Activated B cell treated with CpG ODN at 0.5 μM for 24 hours (primary cell): ENCODE results near the gene MOB2. TPM values are rescaled to one million over a fixed set of nuclear protein-coding genes. Genes with fewer than 3 reads are reported as not detected.

ENCODE experiments used
- ATAC-seq: fragments of 200-7000 bp; cut with Tn5 transposase; one replicate; pipeline ENCODE4 v1.10.0; 2021; ENCODE audit warnings: low read depth, mild to moderate bottlenecking, moderate library complexity
- CTCF ChIA-PET: fragments of 350-600 bp; sonication (Branson Sonifier 250); formaldehyde crosslinking; loops from one replicate; lab custom pipeline; 2021; ENCODE audit warnings: antibody characterized with exemption; lab: Charles Lee
- POLR2A ChIA-PET: fragments of 350-600 bp; sonication (Branson Sonifier 250); formaldehyde crosslinking; loops from one replicate; lab custom pipeline; 2021; ENCODE audit warnings: antibody characterized with exemption; lab: Charles Lee
- DNase-seq: peaks from one replicate; pipeline ENCODE4 v3.0.0; 2022
- H3K27ac Mint-ChIP-seq: one replicate; pipeline ENCODE4 v1.8.0; 2020; ENCODE audit warnings: mixed read lengths
- H3K27me3 Mint-ChIP-seq: one replicate; pipeline ENCODE4 v1.8.0; 2021; ENCODE audit warnings: mixed read lengths
- H3K36me3 Mint-ChIP-seq: one replicate; pipeline ENCODE4 v1.8.0; 2021; ENCODE audit warnings: low read depth, mixed read lengths
- H3K4me1 Mint-ChIP-seq: one replicate; pipeline ENCODE4 v1.8.0; 2021; ENCODE audit warnings: mixed read lengths
- H3K4me3 Mint-ChIP-seq: one replicate; pipeline ENCODE4 v1.8.0; 2020; ENCODE audit warnings: mild to moderate bottlenecking, mixed read lengths
- H3K9me3 Mint-ChIP-seq: one replicate; pipeline ENCODE4 v1.8.0; 2020; ENCODE audit warnings: mixed read lengths
- intact Hi-C: fragments of 100-400 bp; cut with micrococcal nuclease; formaldehyde crosslinking; loops from one replicate; pipeline ENCODE4 v1.15.1; 2024
- total RNA-seq: library from RNA; stranded (reverse); gene quantifications from 2 replicates; pipeline ENCODE4 v1.2.3, GENCODE V29; 2022
- TF ChIP-seq, protein P1 (sequence below): fragments of 200-600 bp; IDR thresholded peaks from one replicate; pipeline ENCODE4 v1.8.0; 2022; ENCODE audit warnings: antibody characterized with exemption, mild to moderate bottlenecking

The MOB2 gene
- total RNA-seq, 1 donor from 2014 or later = 29.5 TPM

DNA sequence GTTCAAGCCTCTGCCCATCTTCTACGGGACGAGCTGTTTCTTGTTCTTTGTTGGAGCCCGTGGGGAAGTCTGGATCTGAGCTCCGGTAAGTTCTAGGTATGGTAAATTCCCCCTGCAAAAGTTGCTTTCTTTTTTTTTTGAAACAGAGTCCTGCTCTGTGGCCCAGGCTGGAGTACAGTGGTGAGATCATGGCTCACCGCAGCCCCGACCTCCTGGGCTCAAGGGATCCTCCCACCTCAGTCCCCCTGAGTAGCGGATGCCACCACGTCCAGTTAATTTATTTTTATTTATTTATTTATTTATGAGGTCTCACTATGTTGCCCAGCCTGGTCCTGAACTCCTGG lies 35.5 kb upstream of the MOB2 start:
- Mint-ChIP-seq H3K27ac (peak overlapping the region; percentile 74), H3K4me3 (peak overlapping the region; percentile 76), H3K27me3 (no peaks in the 10 kb centered on the region), H3K36me3 (peaks cover 2% of the 10 kb centered on the region), H3K9me3 (no peaks in the 10 kb centered on the region), H3K4me1 (peaks cover 65% of the 10 kb centered on the region)
- POLR2A ChIA-PET = interaction anchor here (2.1 kb wide), 1 partner anchor 52 kb away, joined by 13 read pairs; no protein-coding TSS in a partner anchor
- TF ChIP-seq, protein P1, sequence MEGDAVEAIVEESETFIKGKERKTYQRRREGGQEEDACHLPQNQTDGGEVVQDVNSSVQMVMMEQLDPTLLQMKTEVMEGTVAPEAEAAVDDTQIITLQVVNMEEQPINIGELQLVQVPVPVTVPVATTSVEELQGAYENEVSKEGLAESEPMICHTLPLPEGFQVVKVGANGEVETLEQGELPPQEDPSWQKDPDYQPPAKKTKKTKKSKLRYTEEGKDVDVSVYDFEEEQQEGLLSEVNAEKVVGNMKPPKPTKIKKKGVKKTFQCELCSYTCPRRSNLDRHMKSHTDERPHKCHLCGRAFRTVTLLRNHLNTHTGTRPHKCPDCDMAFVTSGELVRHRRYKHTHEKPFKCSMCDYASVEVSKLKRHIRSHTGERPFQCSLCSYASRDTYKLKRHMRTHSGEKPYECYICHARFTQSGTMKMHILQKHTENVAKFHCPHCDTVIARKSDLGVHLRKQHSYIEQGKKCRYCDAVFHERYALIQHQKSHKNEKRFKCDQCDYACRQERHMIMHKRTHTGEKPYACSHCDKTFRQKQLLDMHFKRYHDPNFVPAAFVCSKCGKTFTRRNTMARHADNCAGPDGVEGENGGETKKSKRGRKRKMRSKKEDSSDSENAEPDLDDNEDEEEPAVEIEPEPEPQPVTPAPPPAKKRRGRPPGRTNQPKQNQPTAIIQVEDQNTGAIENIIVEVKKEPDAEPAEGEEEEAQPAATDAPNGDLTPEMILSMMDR = no peak
- no peak for DNase-seq
- intact Hi-C loops = loop anchor here (2.0 to 5.0 kb wide), 4 partner anchors 15 to 725 kb away; partner anchors contain the start of gene SLC25A22
- ATAC-seq = peak; percentile 41
- CTCF ChIA-PET = interaction anchor here (2.7 kb wide), 1 partner anchor 52 kb away, joined by 13 read pairs; no protein-coding TSS in a partner anchor

DNA sequence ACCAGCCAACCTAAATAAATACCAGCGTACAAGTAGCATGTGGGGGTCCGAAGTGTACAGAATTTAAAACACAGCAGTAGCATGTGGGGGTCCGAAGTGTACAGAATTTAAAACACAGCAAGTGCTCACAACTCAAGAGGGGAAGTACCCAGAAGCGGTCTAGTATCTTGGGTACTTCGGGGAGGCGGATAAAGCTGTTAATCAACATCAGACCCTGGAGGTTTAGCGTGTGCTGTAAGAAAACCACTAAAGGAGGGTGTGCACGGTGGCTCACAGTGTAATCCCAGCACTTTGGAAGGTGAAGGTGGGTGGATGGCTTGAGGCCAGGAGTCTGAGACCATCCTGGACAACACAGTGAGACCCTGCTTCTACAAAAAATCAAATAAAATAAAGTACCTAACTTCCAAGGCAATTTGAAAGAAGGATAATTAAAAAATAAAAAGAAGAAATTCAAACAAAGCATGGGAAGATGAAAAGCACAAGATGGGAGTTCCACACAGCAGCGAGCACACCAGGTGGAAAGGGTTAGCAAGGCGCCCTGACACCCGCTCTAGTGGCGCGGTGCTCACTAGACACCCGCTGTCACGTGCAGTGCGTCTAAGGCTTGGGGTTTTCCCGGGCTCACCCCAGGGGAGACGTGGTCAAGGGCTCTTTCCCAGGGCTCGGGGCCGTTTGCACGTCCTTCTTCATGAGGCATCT lies 35.0 kb upstream of the MOB2 start:
- no peaks in the 10 kb centered on the region for H3K9me3 Mint-ChIP-seq
- ATAC-seq (peak; percentile 94), DNase-seq (peak; percentile 79)
- CTCF ChIA-PET = interaction anchor here (2.7 kb wide), 1 partner anchor 53 kb away, joined by 13 read pairs; no protein-coding TSS in a partner anchor
- H3K27ac Mint-ChIP-seq = peak overlapping the region; percentile 74
- H3K27me3 Mint-ChIP-seq = no peaks in the 10 kb centered on the region
- peak overlapping the region; percentile 76 for H3K4me3 Mint-ChIP-seq
- peaks cover 2% of the 10 kb centered on the region for H3K36me3 Mint-ChIP-seq
- TF ChIP-seq, protein P1 = no peak
- H3K4me1 Mint-ChIP-seq = peaks cover 68% of the 10 kb centered on the region
- intact Hi-C loops = loop anchor here (1.0 to 5.0 kb wide), 6 partner anchors 15 to 724 kb away; partner anchors contain the start of gene SLC25A22
- POLR2A ChIA-PET = interaction anchor here (0.5 to 2.1 kb wide), 3 partner anchors 52 to 879 kb away, joined by 3 to 13 read pairs (median 4); partner anchors contain the start of gene TSSC4

DNA sequence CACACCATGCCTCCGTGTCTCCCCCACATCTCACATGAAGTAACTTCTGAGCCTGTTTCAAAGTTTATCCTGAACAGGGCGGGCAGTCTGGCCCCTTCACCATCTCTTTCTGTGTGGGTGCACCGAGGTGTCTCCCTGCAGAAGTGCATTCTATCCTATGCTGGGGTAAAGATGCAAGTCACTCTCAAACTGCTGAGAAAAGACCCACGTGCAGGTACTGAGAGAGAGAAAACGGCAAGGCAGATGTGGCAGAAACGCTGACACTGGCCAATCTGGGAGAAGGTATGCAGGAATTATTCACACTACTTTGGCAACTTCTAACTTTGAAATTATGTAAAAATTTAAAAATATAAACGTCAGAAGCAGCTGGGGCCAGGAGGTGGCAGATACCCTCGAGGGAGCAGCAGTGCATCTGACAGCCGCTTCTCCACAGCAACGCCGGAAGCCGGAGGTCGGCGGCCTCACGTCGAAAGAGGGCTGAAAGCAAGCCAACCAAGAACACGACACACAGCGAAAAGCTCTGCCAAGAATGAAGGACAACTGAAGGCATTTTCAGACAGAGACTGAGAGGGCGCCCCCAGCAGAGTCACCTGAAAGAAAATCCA lies 34.2 kb upstream of the MOB2 start:
- Mint-ChIP-seq H3K27ac (peak overlapping the region; percentile 74), H3K9me3 (no peaks in the 10 kb centered on the region), H3K36me3 (peaks cover 2% of the 10 kb centered on the region), H3K4me3 (peak overlapping the region; percentile 76), H3K4me1 (peaks cover 73% of the 10 kb centered on the region), H3K27me3 (no peaks in the 10 kb centered on the region)
- ATAC-seq (peak; percentile 18), DNase-seq (no peak)
- ChIA-PET POLR2A (interaction anchor here (2.1 kb wide), 1 partner anchor 53 kb away, joined by 13 read pairs; no protein-coding TSS in a partner anchor), CTCF (interaction anchor here (2.7 kb wide), 1 partner anchor 54 kb away, joined by 13 read pairs; no protein-coding TSS in a partner anchor)
- TF ChIP-seq, protein P1 = no peak
- intact Hi-C loops = loop anchor here (1.0 to 5.0 kb wide), 5 partner anchors 28 to 723 kb away; partner anchors contain the start of gene SLC25A22

- Mint-ChIP-seq H3K36me3 (peaks cover 2% of the 10 kb centered on the region), H3K27me3 (no peaks in the 10 kb centered on the region), H3K4me3 (peak overlapping the region; percentile 76), H3K27ac (peak overlapping the region; percentile 12), H3K4me1 (peaks cover 78% of the 10 kb centered on the region), H3K9me3 (no peaks in the 10 kb centered on the region)
- CTCF ChIA-PET = no interaction called here
- intact Hi-C loops = loop anchor here (5.0 kb wide), 3 partner anchors 138 to 723 kb away; partner anchors contain the start of gene SLC25A22
- ATAC-seq (no peak), DNase-seq (no peak)
- TF ChIP-seq, protein P1 = no peak
- POLR2A ChIA-PET = no interaction called here
Observed at GRCh38 chr11:1520209-1520662, 33.7 kb upstream of the MOB2 start.
